Tibial nerve (tissue), 4 donors: ENCODE data around the gene ADD3. TPM values are rescaled to one million over a fixed set of nuclear protein-coding genes. Genes with fewer than 3 reads are reported as not detected.

Source experiments
- DNase-seq, 2 donors: peaks; one replicate each; pipeline ENCODE4 v3.0.0-alpha.2; 2019; ENCODE audit warnings: low spot score in 2 of 2
- H3K27ac ChIP-seq, 4 donors: fragments of 200-600 bp; sonication (generic) in 3 of 4; one replicate each; pipeline ENCODE4 v1.5.1; 2017 to 2019; ENCODE audit warnings: mild to moderate bottlenecking in 1 of 4
- H3K27me3 ChIP-seq, 2 donors: fragments of 200-600 bp; sonication (generic) in 1 of 2; one replicate each; pipeline versions ENCODE4 v1.5.1 to v1.6.0; 2017 to 2019
- H3K36me3 ChIP-seq, 3 donors: fragments of 200-600 bp; sonication (generic); one replicate each; pipeline ENCODE4 v1.5.1; 2018 to 2019
- H3K4me1 ChIP-seq, 4 donors: fragments of 200-600 bp; sonication (generic) in 3 of 4; one replicate each; pipeline ENCODE4 v1.5.1; 2017 to 2019
- H3K4me3 ChIP-seq, 4 donors: fragments of 200-600 bp; sonication (generic) in 3 of 4; one replicate each; pipeline ENCODE4 v1.5.1; 2017 to 2019; ENCODE audit warnings: mild to moderate bottlenecking in 1 of 4, moderate library complexity in 1 of 4
- H3K9me3 ChIP-seq, 4 donors: fragments of 200-600 bp; sonication (generic) in 3 of 4; one replicate each; pipeline ENCODE4 v1.5.1; 2017 to 2019
- CTCF ChIP-seq, 5 experiments: fragments of 200-600 bp in 3 of 5; fragments of 450-650 bp in 2 of 5; sonication (generic) in 3 of 5; IDR thresholded peaks; one replicate each; pipeline ENCODE4 v1.5.1; 2016 to 2019; ENCODE audit warnings: antibody characterized with exemption in 5 of 5, mild to moderate bottlenecking in 3 of 5, moderate library complexity in 2 of 5
- EP300 ChIP-seq, 2 donors: sonication (generic); formaldehyde crosslinking; IDR thresholded peaks; one replicate each; pipeline ENCODE4 v1.6.1; 2017; ENCODE audit warnings: antibody characterized with exemption in 2 of 2, mild to moderate bottlenecking in 1 of 2
- POLR2A ChIP-seq, 2 donors: fragments of 450-650 bp; IDR thresholded peaks; one replicate each; pipeline ENCODE4 v1.6.1; 2017; ENCODE audit warnings: antibody characterized with exemption in 2 of 2, mild to moderate bottlenecking in 2 of 2, moderate library complexity in 2 of 2
- WGBS, 2 donors: methylation state at CpG; one replicate each; pipeline ENCODE4 v1.1.5; 2018; 5-methylcytosine and 5-hydroxymethylcytosine counted together
- total RNA-seq, 4 donors: library from RNA; depleted of rRNA; stranded (reverse); fragments of >200 nt; gene quantifications; one replicate each; pipeline ENCODE4 v1.1.0, GENCODE V29; 2016

The ADD3 gene
- total RNA-seq, 4 donors from 2014 or later, result 208 to 639 (median 443) TPM

GRCh38 chr10:110160081-110160480 is 152.3 kb downstream of the ADD3 start:
- H3K4me3 ChIP-seq, result no peak overlapping the region
- H3K27ac ChIP-seq, result no peak overlapping the region
- no peaks in the 10 kb centered on the region for H3K9me3 ChIP-seq
- 91 to 92% methylated on average over 4 of the region's 4 CpGs for WGBS, 2 donors
- DNase-seq, result no peak
- peaks cover 0 to 6% of the 10 kb centered on the region in 2 donors for H3K27me3 ChIP-seq
- peaks cover 0 to 3% (median 0%) of the 10 kb centered on the region in 4 donors for H3K4me1 ChIP-seq
- no peaks in the 10 kb centered on the region for H3K36me3 ChIP-seq
- TF ChIP-seq CTCF (IDR thresholded peaks at IDR 0.05) (no peak), EP300 (IDR thresholded peaks at IDR 0.05) (no peak), POLR2A (IDR thresholded peaks at IDR 0.05) (no peak)

GRCh38 chr10:110160522-110160921 is 152.7 kb downstream of the ADD3 start:
- TF ChIP-seq POLR2A (IDR thresholded peaks at IDR 0.05) (no peak), EP300 (IDR thresholded peaks at IDR 0.05) (no peak), CTCF (IDR thresholded peaks at IDR 0.05) (no peak)

GRCh38 chr10:110162741-110163145 is 155.0 kb downstream of the ADD3 start:
- H3K27ac ChIP-seq, result no peak overlapping the region
- H3K36me3 ChIP-seq, result no peaks in the 10 kb centered on the region
- no peak overlapping the region for H3K4me3 ChIP-seq
- WGBS, 2 donors, result 41 to 43% methylated on average over 6 of the region's 6 CpGs
- peaks cover 0 to 33% of the 10 kb centered on the region in 2 donors for H3K27me3 ChIP-seq
- no peak for DNase-seq
- H3K4me1 ChIP-seq, result peaks cover 0 to 3% (median 0%) of the 10 kb centered on the region in 4 donors
- TF ChIP-seq CTCF (IDR thresholded peaks at IDR 0.05), result no peak
- TF ChIP-seq EP300 (IDR thresholded peaks at IDR 0.05), result no peak
- no peak for TF ChIP-seq POLR2A (IDR thresholded peaks at IDR 0.05)
- H3K9me3 ChIP-seq, result no peaks in the 10 kb centered on the region

More at GRCh38 chr10:110160522-110160921, 152.7 kb downstream of the ADD3 start:
- no peak overlapping the region for H3K4me3 ChIP-seq
- DNase-seq, result no peak
- H3K27me3 ChIP-seq, result peaks cover 0 to 10% of the 10 kb centered on the region in 2 donors
- H3K4me1 ChIP-seq, result peaks cover 0 to 3% (median 0%) of the 10 kb centered on the region in 4 donors
- no peaks in the 10 kb centered on the region for H3K36me3 ChIP-seq
- no peaks in the 10 kb centered on the region for H3K9me3 ChIP-seq
- no peak overlapping the region for H3K27ac ChIP-seq

- H3K4me3 ChIP-seq, result no peak overlapping the region
- no peak for TF ChIP-seq EP300 (IDR thresholded peaks at IDR 0.05)
- no peak for TF ChIP-seq CTCF (IDR thresholded peaks at IDR 0.05)
- no peak for TF ChIP-seq POLR2A (IDR thresholded peaks at IDR 0.05)
- 74 to 80% methylated on average over 5 of the region's 5 CpGs for WGBS, 2 donors
- H3K9me3 ChIP-seq, result no peaks in the 10 kb centered on the region
- H3K4me1 ChIP-seq, result peaks cover 0 to 3% (median 0%) of the 10 kb centered on the region in 4 donors
- H3K27ac ChIP-seq, result no peak overlapping the region
- peaks cover 0 to 38% of the 10 kb centered on the region in 2 donors for H3K27me3 ChIP-seq
- H3K36me3 ChIP-seq, result no peaks in the 10 kb centered on the region
- DNase-seq, result no peak
Measured at GRCh38 chr10:110163192-110163773, 155.5 kb downstream of the ADD3 start.

GRCh38 chr10:110163841-110164240 is 156.1 kb downstream of the ADD3 start:
- Histone ChIP-seq H3K9me3 (no peaks in the 10 kb centered on the region), H3K4me3 (no peak overlapping the region), H3K27ac (no peak overlapping the region), H3K36me3 (no peaks in the 10 kb centered on the region), H3K4me1 (peaks cover 0 to 6% (median 4%) of the 10 kb centered on the region in 4 donors), H3K27me3 (peaks cover 0 to 44% of the 10 kb centered on the region in 2 donors)
- no peak for DNase-seq
- TF ChIP-seq EP300 (IDR thresholded peaks at IDR 0.05), result no peak
- WGBS, 2 donors, result 55 to 59% methylated on average over 4 of the region's 4 CpGs
